Kasumi-1 (cell line): ENCODE data around the gene ATP5IF1.
A peak's percentile ranks its signal among the peaks of the same experiment; 100 is the strongest.

Experiments
- DNase-seq, 2 experiments: peaks; one replicate each; lab custom pipeline; 2025; lab: John Stamatoyannopoulos, UW

ATP5IF1 gene

DNA sequence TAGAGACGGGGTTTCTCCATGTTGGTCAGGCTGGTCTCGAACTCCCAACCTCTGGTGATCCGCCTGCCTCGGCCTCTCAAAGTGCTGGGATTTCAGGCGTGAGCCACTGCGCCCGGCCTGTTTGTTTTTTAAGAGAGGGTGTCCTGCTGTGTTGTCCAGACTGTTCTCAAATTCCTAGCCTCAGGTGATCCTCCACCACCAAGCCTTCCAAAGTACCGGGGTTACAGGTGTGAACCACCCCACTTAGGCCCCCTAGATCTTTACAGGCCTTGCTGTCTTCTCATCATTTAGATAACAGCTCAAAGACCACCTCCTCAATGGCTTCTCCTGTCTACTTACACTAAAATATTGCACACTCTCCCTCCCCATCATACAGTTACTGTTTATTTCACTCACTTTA lies 29.7 kb downstream of the ATP5IF1 start:
- DNase-seq, result no peak

DNA sequence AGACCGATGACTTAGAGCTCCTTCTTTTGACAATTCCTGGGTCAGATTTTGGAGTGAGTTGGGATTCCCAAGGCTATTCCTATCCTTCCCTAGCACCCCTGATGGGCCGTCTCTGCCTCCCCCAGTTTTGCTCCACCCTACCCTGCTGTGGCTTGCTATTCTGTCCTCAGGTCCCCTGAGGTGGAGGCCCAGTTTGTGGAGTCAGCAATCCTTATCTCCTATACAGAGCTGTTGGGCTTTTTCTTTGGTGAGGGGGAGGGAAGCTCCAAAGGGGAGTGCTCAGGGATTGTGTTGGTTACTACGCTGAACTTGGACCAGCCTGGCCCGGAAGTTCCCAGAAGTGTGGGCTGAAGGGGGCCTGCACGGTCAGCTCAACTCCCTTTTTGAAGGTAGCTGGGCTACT lies 31.0 kb downstream of the ATP5IF1 start:
- DNase-seq, result no peak

DNA sequence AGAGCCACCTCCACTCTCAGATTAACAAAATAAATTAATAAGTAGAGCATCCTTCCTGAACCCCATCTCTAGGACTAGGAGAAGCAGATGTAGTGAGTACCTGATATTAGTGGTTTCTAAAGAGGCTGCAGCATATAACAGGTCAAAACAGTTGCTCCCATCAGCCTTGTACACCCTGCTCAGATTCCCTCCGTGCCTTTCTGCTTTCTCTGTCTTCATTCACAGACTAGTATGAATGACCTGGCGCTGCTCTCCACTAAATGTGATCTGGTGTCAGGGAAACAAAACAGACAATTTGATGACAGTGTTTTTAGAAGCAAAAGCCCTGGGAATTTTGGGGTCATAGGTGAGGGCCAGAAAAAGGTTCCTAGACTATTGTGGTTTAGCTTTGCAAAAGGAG lies 31.7 kb downstream of the ATP5IF1 start:
- no peak for DNase-seq

DNA sequence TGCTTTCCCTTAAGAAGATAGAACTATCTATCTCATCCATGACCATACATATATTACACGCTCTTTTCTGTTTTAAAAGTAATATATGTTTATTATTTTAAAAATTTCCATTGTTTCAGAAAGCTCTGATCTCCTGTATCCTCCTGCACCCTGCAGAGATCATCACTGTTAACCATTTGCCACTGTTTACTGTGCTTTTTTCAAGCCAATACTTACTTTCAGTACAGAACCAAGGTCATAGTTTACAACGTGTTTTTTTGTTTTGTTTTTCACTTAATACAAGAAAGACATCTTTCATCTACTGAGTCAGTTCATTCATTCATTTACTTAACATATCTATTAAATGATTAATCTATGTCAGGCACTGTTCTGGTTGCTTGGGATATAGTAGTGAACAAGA lies 33.6 kb downstream of the ATP5IF1 start:
- DNase-seq, result no peak

DNA sequence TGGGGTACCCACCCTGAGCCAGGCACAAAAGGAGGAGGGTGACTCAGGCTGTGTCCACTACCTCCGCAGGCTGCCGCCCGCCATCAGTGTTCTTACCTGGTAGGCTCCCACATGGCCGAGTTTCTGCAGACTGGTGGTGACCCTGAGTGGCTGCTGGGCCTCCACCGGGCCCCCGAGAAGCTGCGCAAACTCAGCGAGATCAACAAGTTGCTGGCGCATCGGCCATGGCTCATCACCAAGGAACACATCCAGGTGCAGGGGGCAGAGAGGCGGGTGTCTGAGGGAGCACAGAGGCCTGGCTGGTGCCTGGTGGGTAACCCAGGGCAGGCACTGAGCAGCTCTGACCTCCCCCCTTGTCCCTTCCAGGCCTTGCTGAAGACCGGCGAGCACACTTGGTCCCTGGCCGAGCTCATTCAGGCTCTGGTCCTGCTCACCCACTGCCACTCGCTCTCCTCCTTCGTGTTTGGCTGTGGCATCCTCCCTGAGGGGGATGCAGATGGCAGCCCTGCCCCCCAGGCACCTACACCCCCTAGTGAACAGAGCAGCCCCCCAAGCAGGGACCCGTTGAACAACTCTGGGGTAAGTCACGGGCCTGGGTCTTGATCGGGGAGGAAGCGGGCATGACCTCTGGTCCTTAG lies 36.4 kb downstream of the ATP5IF1 start:
- no peak for DNase-seq

DNA sequence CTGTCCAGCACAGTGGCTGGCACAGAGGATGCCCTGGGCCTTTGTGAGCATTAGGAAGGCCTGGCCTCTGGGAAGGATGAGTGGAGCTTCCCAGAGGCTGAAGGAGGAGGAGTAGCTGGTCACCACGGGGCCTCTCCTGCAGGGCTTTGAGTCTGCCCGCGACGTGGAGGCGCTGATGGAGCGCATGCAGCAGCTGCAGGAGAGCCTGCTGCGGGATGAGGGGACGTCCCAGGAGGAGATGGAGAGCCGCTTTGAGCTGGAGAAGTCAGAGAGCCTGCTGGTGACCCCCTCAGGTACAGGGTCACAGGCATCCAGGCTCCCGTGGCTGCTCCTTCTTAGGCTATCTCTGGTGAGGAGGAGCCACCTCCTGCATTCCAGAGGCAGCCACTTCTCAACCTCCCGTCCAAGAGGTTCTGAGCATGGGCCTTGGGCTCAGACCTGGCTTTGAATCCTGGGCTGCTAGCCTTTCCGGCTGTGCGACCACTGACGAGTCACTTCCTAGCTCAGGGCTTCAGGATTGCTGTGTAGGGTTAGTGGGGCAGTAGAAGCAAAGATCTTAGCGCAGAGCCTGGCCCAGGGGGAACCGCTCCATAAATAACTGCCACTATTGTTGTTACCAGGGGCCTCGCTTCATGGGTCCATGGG lies 37.4 kb downstream of the ATP5IF1 start:
- no peak for DNase-seq

DNA sequence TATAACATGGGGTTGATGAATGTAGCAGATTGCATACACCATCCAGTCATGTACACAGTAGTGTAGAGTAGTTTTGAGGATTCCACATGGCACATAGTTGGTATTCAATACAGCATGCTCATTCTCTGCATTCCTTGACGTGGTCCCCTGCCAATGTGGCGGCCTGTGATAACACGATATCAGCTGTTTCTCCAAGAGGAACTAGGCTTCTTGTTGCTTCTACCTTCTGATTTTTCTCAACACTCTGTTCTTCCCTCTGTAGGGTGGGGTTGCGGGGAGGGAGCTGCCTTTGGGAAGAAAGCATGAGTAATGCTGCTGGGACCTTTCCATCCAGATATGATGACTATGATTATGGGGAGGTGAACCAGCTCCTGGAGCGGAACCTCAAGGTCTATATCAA lies 42.8 kb downstream of the ATP5IF1 start:
- no peak for DNase-seq

DNA sequence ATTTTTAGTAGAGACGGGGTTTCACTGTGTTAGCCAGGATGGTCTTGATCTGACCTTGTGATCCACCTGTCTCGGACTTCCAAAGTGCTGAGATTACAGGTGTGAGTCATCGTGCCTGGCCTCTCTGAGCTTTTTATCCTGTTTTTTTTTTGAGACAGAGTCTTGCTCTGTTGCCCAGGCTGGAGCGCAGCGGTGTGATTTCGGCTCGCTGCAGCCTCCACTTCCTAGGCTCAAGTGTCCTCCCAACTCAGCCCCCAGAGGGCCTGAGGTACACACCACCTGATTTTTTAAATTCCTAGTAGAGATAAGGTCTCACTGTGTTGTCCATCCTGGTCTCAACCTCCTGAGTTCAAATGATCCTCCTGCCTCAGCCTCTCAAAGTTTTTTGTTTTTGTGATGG lies 43.8 kb downstream of the ATP5IF1 start:
- DNase-seq, result no peak

DNA sequence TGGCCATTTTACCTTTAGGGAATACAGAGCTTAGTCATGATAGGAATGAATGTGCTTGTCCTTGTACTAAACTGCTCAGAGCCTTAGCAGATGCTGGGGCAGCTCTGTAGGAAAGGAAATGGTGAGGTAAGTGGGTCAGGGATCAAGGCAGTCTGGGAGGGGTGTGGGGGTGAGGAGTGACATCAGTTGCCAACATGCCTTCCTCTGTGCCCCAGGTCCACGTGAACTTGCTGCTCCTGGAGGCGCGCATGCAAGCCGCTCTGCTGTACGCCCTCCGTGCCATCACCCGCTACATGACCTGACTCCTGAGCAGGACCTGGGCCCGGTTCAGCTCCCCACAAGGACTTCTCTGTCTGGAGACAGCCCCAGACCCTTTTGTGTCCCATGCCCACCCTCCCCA lies 44.6 kb downstream of the ATP5IF1 start:
- no peak for DNase-seq

DNA sequence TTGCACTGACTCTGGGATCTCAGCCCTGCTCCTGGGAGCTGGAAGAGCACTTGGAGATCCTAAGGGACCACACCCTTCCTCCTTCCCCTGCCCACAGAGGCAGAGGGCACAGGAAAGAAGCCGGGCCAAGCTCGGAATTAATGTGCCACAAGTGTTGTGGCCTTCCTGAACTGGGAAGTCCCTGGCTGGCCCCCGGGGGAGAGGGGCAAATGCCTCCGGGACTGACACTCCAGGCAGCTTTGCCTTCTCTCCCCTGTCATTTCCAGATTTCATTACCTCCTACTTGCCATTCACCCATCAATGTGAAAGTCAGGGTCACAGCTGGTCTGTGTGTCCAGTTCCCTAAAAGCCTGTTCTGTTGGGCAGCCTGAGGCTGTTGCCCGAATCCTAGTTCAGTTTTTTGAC lies 45.1 kb downstream of the ATP5IF1 start:
- no peak for DNase-seq

DNA sequence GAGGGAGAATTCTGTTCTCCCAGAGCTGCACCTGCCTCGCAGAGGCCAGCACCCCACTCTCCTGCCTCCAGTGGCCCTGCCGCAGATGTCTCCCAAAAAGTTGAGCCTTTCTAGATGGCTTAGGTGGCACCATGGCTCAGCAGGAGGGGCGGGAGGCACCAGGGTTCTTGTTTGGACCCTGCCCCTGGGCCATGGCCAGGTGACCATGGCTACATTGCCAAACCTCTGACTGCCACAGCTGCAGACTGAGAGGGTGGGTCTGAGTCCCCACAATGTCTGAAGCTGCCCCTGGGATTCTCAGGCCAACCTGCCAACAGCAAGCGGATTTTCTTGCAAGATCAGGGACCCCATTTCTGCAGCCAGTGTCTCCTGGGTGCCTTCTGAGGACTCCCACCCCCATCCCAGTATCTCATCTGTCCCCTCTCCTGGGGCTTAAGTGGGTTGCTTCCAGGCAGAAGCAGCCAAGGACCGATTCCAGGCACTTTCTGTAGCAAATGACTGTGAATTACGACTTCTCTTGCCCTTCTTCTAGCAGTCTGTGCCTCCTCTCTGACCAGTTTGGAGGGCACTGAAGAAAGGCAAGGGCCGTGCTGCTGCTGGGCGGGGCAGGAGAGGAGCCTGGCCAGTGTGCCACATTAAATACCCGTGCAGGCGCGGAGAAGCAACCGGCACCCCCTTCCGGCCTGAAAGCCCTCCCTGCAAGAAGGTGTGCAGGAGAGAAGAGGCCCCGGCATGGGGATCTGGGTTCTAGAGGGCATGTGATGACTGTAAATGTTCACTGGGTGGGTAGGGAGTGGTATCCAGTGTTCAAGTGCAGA lies 45.9 kb downstream of the ATP5IF1 start:
- DNase-seq, result no peak

DNA sequence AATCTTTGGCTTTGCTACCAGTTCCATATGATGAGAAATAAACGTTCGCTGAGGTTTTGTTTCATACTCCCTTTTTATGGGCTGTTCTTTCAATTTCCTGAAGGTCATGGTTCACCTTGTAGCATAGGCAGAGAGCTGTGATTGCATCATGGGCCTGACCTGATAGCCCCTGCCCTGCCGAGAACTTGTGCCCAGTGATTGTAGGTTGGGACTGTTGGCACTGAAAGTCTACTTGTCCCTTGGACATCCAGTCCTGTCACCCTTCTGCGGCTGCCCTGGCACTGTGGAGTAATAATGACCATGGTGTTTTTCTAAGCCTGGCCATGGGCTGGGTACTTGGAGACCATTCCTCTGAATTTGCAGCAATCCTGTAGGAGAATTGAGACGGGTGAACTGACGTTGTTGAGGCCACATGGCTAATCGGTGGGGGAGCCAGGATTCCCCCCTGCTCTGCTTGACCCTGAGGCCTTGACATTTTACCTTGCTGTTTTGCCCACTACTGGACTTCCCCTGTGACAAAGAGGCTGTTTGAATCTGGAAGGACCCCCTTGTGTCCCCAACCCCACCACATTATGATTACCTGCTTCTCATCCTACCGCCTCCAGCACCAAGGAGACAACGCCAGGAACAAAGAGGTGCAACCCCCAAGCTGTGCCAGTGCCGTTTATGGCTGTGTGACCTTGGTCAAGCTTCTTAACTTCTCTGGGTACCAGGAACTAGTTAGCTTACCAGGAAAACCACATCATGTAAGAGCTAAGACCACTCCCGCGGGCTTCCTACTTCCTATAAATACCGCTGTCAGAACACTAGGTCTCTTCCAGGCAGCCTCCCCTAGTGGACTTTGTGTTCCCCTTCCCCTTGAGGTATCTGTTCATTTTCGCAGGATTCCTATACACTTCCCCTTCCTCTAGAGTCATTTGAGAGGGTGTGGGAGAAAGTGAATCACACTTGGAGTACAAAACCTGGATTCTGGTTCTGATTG lies 46.8 kb downstream of the ATP5IF1 start:
- DNase-seq, result peak; percentile 70 to 74

DNA sequence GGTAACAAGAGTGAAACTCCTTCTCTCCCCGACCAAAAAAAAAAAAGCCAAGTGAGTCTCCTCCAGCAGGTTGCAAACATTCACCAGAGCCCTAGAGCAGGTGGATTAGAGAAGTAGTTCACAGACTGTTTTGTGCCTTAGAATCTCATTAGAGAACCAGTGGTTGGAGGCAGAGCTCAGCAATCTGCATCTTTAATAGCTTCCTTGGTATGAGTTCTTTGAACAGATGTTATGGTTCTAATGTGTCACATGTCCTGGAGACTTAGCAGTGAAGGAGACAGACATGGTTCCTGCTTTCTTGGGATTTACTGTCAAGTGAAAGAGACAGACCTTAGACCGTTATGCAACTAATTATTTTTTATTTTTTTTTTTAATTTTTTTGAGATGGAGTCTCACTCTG lies 50.2 kb downstream of the ATP5IF1 start:
- peak; percentile 42 to 63 for DNase-seq
